ENCODE data around the gene PACRG.

DNA sequence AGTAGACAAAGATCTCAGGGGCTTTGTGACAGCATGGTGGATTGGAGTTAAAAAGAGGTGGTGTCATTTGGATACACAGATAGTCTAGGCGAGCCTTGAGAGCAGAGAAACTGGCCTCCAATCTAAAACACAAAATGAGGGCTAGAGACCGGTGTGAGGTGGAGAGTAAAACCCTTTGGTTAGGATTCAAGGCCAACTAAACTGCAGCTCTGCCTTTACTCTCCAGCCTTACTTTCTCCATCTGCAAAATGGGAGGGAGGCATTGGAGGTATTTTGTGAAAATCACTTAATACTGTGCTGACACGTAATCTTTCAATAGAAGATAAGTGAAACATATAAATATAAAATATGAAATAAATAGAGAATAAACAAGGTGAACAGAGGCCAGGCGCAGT is 597.6 kb downstream of the PACRG start:
- TF ChIP-seq, protein P1, sequence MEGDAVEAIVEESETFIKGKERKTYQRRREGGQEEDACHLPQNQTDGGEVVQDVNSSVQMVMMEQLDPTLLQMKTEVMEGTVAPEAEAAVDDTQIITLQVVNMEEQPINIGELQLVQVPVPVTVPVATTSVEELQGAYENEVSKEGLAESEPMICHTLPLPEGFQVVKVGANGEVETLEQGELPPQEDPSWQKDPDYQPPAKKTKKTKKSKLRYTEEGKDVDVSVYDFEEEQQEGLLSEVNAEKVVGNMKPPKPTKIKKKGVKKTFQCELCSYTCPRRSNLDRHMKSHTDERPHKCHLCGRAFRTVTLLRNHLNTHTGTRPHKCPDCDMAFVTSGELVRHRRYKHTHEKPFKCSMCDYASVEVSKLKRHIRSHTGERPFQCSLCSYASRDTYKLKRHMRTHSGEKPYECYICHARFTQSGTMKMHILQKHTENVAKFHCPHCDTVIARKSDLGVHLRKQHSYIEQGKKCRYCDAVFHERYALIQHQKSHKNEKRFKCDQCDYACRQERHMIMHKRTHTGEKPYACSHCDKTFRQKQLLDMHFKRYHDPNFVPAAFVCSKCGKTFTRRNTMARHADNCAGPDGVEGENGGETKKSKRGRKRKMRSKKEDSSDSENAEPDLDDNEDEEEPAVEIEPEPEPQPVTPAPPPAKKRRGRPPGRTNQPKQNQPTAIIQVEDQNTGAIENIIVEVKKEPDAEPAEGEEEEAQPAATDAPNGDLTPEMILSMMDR (conservative IDR thresholded peaks at IDR 0.05; ENCODE audit: low read depth in 2 of 2) = no peak
- TF ChIP-seq, protein P2, sequence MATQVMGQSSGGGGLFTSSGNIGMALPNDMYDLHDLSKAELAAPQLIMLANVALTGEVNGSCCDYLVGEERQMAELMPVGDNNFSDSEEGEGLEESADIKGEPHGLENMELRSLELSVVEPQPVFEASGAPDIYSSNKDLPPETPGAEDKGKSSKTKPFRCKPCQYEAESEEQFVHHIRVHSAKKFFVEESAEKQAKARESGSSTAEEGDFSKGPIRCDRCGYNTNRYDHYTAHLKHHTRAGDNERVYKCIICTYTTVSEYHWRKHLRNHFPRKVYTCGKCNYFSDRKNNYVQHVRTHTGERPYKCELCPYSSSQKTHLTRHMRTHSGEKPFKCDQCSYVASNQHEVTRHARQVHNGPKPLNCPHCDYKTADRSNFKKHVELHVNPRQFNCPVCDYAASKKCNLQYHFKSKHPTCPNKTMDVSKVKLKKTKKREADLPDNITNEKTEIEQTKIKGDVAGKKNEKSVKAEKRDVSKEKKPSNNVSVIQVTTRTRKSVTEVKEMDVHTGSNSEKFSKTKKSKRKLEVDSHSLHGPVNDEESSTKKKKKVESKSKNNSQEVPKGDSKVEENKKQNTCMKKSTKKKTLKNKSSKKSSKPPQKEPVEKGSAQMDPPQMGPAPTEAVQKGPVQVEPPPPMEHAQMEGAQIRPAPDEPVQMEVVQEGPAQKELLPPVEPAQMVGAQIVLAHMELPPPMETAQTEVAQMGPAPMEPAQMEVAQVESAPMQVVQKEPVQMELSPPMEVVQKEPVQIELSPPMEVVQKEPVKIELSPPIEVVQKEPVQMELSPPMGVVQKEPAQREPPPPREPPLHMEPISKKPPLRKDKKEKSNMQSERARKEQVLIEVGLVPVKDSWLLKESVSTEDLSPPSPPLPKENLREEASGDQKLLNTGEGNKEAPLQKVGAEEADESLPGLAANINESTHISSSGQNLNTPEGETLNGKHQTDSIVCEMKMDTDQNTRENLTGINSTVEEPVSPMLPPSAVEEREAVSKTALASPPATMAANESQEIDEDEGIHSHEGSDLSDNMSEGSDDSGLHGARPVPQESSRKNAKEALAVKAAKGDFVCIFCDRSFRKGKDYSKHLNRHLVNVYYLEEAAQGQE (IDR thresholded peaks at IDR 0.05; ENCODE audit: unreplicated experiment) = no peak
- TF ChIP-seq POLR2AphosphoS5 (IDR thresholded peaks at IDR 0.05; ENCODE audit: low read depth) = no peak
- no peak for TF ChIP-seq NANOG (IDR thresholded peaks at IDR 0.05; ENCODE audit: borderline replicate concordance)
- no peak for TF ChIP-seq EZH2phosphoT487 (IDR thresholded peaks at IDR 0.05; ENCODE audit: unreplicated experiment)
- no peak for TF ChIP-seq EZH2 (IDR thresholded peaks at IDR 0.05; ENCODE audit: low read depth, unreplicated experiment)
- no peak for TF ChIP-seq STAT1 (IDR thresholded peaks at IDR 0.05; ENCODE audit: unreplicated experiment)
